Tibial nerve (tissue), 4 donors: ENCODE data around the gene FBH1. TPM values are rescaled to one million over a fixed set of nuclear protein-coding genes. Genes with fewer than 3 reads are reported as not detected.
A peak's percentile ranks its signal among the peaks of the same experiment; 100 is the strongest.
"Not testable (repeated sequence)": the region's sequence is repeated elsewhere in the genome, so short reads cannot be mapped to it uniquely, and the experiment has no call there.

Experiments used
- DNase-seq, 2 donors: peaks; one replicate each; pipeline ENCODE4 v3.0.0-alpha.2; 2019; ENCODE audit warnings: low spot score in 2 of 2
- H3K27ac ChIP-seq, 4 donors: fragments of 200-600 bp; sonication (generic) in 3 of 4; one replicate each; pipeline ENCODE4 v1.5.1; 2017 to 2019; ENCODE audit warnings: mild to moderate bottlenecking in 1 of 4
- H3K27me3 ChIP-seq, 2 donors: fragments of 200-600 bp; sonication (generic) in 1 of 2; one replicate each; pipeline versions ENCODE4 v1.5.1 to v1.6.0; 2017 to 2019
- H3K36me3 ChIP-seq, 3 donors: fragments of 200-600 bp; sonication (generic); one replicate each; pipeline ENCODE4 v1.5.1; 2018 to 2019
- H3K4me1 ChIP-seq, 4 donors: fragments of 200-600 bp; sonication (generic) in 3 of 4; one replicate each; pipeline ENCODE4 v1.5.1; 2017 to 2019
- H3K4me3 ChIP-seq, 4 donors: fragments of 200-600 bp; sonication (generic) in 3 of 4; one replicate each; pipeline ENCODE4 v1.5.1; 2017 to 2019; ENCODE audit warnings: mild to moderate bottlenecking in 1 of 4, moderate library complexity in 1 of 4
- H3K9me3 ChIP-seq, 4 donors: fragments of 200-600 bp; sonication (generic) in 3 of 4; one replicate each; pipeline ENCODE4 v1.5.1; 2017 to 2019
- CTCF ChIP-seq, 5 experiments: fragments of 200-600 bp in 3 of 5; fragments of 450-650 bp in 2 of 5; sonication (generic) in 3 of 5; IDR thresholded peaks; one replicate each; pipeline ENCODE4 v1.5.1; 2016 to 2019; ENCODE audit warnings: antibody characterized with exemption in 5 of 5, mild to moderate bottlenecking in 3 of 5, moderate library complexity in 2 of 5
- EP300 ChIP-seq, 2 donors: sonication (generic); formaldehyde crosslinking; IDR thresholded peaks; one replicate each; pipeline ENCODE4 v1.6.1; 2017; ENCODE audit warnings: antibody characterized with exemption in 2 of 2, mild to moderate bottlenecking in 1 of 2
- POLR2A ChIP-seq, 2 donors: fragments of 450-650 bp; IDR thresholded peaks; one replicate each; pipeline ENCODE4 v1.6.1; 2017; ENCODE audit warnings: antibody characterized with exemption in 2 of 2, mild to moderate bottlenecking in 2 of 2, moderate library complexity in 2 of 2
- WGBS, 2 donors: methylation state at CpG; one replicate each; pipeline ENCODE4 v1.1.5; 2018; 5-methylcytosine and 5-hydroxymethylcytosine counted together
- total RNA-seq, 4 donors: library from RNA; depleted of rRNA; stranded (reverse); fragments of >200 nt; gene quantifications; one replicate each; pipeline ENCODE4 v1.1.0, GENCODE V29; 2016

The FBH1 gene
- total RNA-seq, 4 donors from 2014 or later: 64.0 to 109 (median 96.6) TPM

- Histone ChIP-seq H3K4me1 (peaks cover 0 to 26% (median 13%) of the 10 kb centered on the region in 4 donors), H3K4me3 (no peak overlapping the region), H3K9me3 (no peaks in the 10 kb centered on the region), H3K27ac (peak overlapping the region in 2 of 4 donors; percentile 4 to 87), H3K27me3 (no peaks in the 10 kb centered on the region), H3K36me3 (no peaks in the 10 kb centered on the region)
- TF ChIP-seq EP300 (IDR thresholded peaks at IDR 0.05) (no peak), POLR2A (IDR thresholded peaks at IDR 0.05) (no peak), CTCF (IDR thresholded peaks at IDR 0.05) (no peak)
- WGBS, 2 donors: 68% methylated on average over 13 of the region's 13 CpGs
- no peak for DNase-seq
These were observed 45.5 kb upstream of the FBH1 start for GRCh38 chr10:5844345-5845055.

- not testable (repeated sequence) for H3K4me1 ChIP-seq, H3K9me3 ChIP-seq, DNase-seq, H3K36me3 ChIP-seq, H3K4me3 ChIP-seq, H3K27me3 ChIP-seq
- peak overlapping the region in 3 of 4 donors; percentile 38 to 87 (median 65) for H3K27ac ChIP-seq
- 91 to 95% methylated on average over 4 of the region's 4 CpGs for WGBS, 2 donors
- peak in 1 of 2 donors; percentile 1 for TF ChIP-seq EP300 (IDR thresholded peaks at IDR 0.05)
These were observed 43.4 kb upstream of the FBH1 start for GRCh38 chr10:5846667-5847066.

DNA sequence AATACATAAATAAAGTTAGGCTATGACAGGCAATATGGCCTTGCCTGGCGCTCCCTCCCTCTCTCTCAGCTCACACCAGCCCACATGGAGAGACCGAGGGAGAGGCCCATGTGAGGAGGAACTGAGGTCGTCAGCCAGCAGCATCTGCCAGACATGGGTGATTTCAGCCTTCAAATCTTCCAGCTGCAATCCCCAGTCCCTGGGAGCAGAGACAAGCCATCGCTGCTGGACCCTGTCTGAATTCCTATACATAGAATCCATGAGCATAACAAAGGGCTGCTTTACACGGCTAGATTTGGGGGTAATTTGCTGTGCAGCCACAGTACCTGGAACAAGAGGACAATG is 35.9 kb upstream of the FBH1 start:
- Histone ChIP-seq H3K36me3 (no peaks in the 10 kb centered on the region), H3K27ac (no peak overlapping the region), H3K4me3 (no peak overlapping the region), H3K4me1 (no peaks in the 10 kb centered on the region), H3K27me3 (no peaks in the 10 kb centered on the region), H3K9me3 (no peaks in the 10 kb centered on the region)
- WGBS, 2 donors: 59 to 65% methylated on average over 5 of the region's 5 CpGs
- TF ChIP-seq EP300 (IDR thresholded peaks at IDR 0.05) (no peak), POLR2A (IDR thresholded peaks at IDR 0.05) (no peak), CTCF (IDR thresholded peaks at IDR 0.05) (no peak)
- no peak for DNase-seq

DNA sequence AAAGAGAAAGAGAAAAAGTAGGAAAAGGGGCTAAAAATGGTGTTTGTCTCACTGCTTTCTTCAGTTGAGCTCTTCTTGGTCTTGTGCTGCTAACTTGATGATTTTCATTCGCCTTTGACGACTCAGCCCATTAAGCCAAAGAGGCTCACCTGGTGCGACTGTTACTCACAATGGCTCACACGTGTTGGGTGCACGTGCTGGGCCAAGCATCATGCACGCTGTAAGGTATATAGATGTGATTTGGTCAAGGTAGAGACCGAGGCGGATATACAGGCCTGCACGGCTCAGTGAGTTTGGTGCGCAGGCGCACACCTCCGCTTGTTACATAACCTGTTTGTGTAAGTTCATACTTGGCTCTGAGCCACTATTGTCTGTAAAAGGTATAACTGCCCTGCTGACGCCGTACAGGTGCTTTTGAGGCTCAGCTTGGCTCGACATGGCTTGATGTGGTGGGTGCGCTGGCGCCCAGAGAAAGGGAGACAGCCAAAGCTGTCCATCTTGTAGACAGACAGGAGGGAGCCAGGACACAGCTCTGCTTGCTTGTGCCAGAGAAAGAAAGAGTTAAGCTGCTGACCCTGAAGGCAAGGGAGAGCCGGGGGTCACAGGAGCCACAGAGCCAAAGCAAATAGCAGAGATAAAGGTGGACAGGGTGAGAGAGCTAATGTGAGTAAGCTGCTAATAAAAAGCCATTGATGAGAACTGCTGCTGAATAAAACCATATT is 33.9 kb upstream of the FBH1 start:
- no peak for TF ChIP-seq CTCF (IDR thresholded peaks at IDR 0.05)
- no peak for TF ChIP-seq EP300 (IDR thresholded peaks at IDR 0.05)
- no peak for TF ChIP-seq POLR2A (IDR thresholded peaks at IDR 0.05)
- Histone ChIP-seq H3K4me1 (no peaks in the 10 kb centered on the region), H3K9me3 (no peaks in the 10 kb centered on the region), H3K36me3 (peaks cover 0 to 3% (median 0%) of the 10 kb centered on the region in 3 donors), H3K4me3 (no peak overlapping the region), H3K27me3 (no peaks in the 10 kb centered on the region), H3K27ac (no peak overlapping the region)
- DNase-seq: no peak
- 76 to 78% methylated on average over 18 of the region's 18 CpGs for WGBS, 2 donors

GRCh38 chr10:5856701-5857004 is 33.4 kb upstream of the FBH1 start:
- no peak overlapping the region for H3K4me3 ChIP-seq
- DNase-seq: no peak
- peaks cover 0 to 7% (median 0%) of the 10 kb centered on the region in 3 donors for H3K36me3 ChIP-seq
- no peaks in the 10 kb centered on the region for H3K4me1 ChIP-seq
- no peak overlapping the region for H3K27ac ChIP-seq
- no peaks in the 10 kb centered on the region for H3K27me3 ChIP-seq
- TF ChIP-seq EP300 (IDR thresholded peaks at IDR 0.05) (no peak), CTCF (IDR thresholded peaks at IDR 0.05) (no peak), POLR2A (IDR thresholded peaks at IDR 0.05) (no peak)
- H3K9me3 ChIP-seq: no peaks in the 10 kb centered on the region
- 79 to 80% methylated on average over 7 of the region's 7 CpGs for WGBS, 2 donors
